ENCODE results near the gene ZNF445. TPM values are rescaled to one million over a fixed set of nuclear protein-coding genes. Genes with fewer than 3 reads are reported as not detected.

ZNF445 gene
- total and polyA plus RNA-seq, 9 of the 15 experiments (the other 6 are each of a cell fraction or from before 2014, with no cell fraction given) = 1.2 to 26.9 (median 10.6) TPM

DNA sequence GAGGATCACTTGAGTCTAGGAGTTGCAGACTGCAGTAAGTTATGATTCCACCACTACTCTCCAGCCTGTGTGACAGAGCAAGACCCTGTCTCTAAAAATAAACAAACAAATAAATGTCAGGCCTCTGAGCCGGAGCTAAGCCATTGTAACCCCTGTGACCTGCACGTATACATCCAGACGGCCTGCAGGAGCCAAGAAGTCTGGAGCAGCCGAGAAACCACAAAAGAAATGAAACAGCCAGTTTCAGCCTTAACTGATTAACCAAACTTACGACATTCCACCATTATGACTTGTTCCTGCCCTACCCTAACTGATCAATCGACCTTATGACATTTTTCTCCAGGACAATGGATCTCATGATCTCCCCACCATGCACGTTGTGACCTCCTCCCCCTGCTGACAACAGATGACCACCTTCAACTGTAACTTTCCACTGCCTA lies 45.0 kb upstream of the ZNF445 start (continued):
- TF ChIP-seq, protein P1, sequence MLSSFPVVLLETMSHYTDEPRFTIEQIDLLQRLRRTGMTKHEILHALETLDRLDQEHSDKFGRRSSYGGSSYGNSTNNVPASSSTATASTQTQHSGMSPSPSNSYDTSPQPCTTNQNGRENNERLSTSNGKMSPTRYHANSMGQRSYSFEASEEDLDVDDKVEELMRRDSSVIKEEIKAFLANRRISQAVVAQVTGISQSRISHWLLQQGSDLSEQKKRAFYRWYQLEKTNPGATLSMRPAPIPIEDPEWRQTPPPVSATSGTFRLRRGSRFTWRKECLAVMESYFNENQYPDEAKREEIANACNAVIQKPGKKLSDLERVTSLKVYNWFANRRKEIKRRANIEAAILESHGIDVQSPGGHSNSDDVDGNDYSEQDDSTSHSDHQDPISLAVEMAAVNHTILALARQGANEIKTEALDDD (IDR thresholded peaks at IDR 0.05) = 0 out of 2 replicates have a peak, but pooled peaks have one; percentile 17
- TF ChIP-seq CEBPB (tag; IDR thresholded peaks at IDR 0.05) = peak; percentile 40; the same call in 1 of the 2 replicates
- TF ChIP-seq JUND (IDR thresholded peaks at IDR 0.05; ENCODE audit: borderline replicate concordance, low read depth, low read length) = no peak
- TF ChIP-seq JUND (tag; IDR thresholded peaks at IDR 0.05; ENCODE audit: borderline replicate concordance, low read depth, low read length) = no peak
- TF ChIP-seq EHMT2 (IDR thresholded peaks at IDR 0.05) = 0 out of 2 replicates have a peak, but pooled peaks have one; percentile 62
- TF ChIP-seq, protein P2, sequence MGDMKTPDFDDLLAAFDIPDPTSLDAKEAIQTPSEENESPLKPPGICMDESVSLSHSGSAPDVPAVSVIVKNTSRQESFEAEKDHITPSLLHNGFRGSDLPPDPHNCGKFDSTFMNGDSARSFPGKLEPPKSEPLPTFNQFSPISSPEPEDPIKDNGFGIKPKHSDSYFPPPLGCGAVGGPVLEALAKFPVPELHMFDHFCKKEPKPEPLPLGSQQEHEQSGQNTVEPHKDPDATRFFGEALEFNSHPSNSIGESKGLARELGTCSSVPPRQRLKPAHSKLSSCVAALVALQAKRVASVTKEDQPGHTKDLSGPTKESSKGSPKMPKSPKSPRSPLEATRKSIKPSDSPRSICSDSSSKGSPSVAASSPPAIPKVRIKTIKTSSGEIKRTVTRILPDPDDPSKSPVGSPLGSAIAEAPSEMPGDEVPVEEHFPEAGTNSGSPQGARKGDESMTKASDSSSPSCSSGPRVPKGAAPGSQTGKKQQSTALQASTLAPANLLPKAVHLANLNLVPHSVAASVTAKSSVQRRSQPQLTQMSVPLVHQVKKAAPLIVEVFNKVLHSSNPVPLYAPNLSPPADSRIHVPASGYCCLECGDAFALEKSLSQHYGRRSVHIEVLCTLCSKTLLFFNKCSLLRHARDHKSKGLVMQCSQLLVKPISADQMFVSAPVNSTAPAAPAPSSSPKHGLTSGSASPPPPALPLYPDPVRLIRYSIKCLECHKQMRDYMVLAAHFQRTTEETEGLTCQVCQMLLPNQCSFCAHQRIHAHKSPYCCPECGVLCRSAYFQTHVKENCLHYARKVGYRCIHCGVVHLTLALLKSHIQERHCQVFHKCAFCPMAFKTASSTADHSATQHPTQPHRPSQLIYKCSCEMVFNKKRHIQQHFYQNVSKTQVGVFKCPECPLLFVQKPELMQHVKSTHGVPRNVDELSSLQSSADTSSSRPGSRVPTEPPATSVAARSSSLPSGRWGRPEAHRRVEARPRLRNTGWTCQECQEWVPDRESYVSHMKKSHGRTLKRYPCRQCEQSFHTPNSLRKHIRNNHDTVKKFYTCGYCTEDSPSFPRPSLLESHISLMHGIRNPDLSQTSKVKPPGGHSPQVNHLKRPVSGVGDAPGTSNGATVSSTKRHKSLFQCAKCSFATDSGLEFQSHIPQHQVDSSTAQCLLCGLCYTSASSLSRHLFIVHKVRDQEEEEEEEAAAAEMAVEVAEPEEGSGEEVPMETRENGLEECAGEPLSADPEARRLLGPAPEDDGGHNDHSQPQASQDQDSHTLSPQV (IDR thresholded peaks at IDR 0.05) = 0 out of 2 replicates have a peak, but pooled peaks have one; percentile 24
- no peak for TF ChIP-seq ESRRB (CRISPR knock-in tag; IDR thresholded peaks at IDR 0.05; ENCODE audit: borderline replicate concordance)
- peak in 1 of 2 experiments; percentile 80; a peak in 1 of 3 replicates for TF ChIP-seq CBX3 (IDR thresholded peaks at IDR 0.05; ENCODE audit: borderline replicate concordance in 1 of 2, low read length in 2 of 2)
- no peak for TF ChIP-seq EZH2 (IDR thresholded peaks at IDR 0.05; ENCODE audit: borderline replicate concordance, low read depth, low read length)
- TF ChIP-seq TRIM24 (IDR thresholded peaks at IDR 0.05) = peak in 1 of 2 experiments; percentile 79; a peak in 2 of 4 replicates
- TF ChIP-seq, protein P3, sequence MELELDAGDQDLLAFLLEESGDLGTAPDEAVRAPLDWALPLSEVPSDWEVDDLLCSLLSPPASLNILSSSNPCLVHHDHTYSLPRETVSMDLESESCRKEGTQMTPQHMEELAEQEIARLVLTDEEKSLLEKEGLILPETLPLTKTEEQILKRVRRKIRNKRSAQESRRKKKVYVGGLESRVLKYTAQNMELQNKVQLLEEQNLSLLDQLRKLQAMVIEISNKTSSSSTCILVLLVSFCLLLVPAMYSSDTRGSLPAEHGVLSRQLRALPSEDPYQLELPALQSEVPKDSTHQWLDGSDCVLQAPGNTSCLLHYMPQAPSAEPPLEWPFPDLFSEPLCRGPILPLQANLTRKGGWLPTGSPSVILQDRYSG (tag; conservative IDR thresholded peaks at IDR 0.05; ENCODE audit: low read depth) = no peak
- TF ChIP-seq ZNF668 (CRISPR knock-in tag; IDR thresholded peaks at IDR 0.05) = no peak
- TF ChIP-seq, protein P4, sequence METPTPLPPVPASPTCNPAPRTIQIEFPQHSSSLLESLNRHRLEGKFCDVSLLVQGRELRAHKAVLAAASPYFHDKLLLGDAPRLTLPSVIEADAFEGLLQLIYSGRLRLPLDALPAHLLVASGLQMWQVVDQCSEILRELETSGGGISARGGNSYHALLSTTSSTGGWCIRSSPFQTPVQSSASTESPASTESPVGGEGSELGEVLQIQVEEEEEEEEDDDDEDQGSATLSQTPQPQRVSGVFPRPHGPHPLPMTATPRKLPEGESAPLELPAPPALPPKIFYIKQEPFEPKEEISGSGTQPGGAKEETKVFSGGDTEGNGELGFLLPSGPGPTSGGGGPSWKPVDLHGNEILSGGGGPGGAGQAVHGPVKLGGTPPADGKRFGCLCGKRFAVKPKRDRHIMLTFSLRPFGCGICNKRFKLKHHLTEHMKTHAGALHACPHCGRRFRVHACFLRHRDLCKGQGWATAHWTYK (CRISPR knock-in tag; IDR thresholded peaks at IDR 0.05) = no peak

All from K562 (cell line).